HepG2 (cell line): ENCODE data around the gene DDR2. TPM values are rescaled to one million over a fixed set of nuclear protein-coding genes. Genes with fewer than 3 reads are reported as not detected.

ENCODE experiments used
- GTF3A ChIP-seq: sonication (generic); formaldehyde crosslinking; conservative IDR thresholded peaks from 2 replicates; pipeline ENCODE4 v1.4.0; 2020; ENCODE audit warnings: mild to moderate bottlenecking, missing genetic modification reagents
- HNF4A ChIP-seq: sonication (generic); formaldehyde crosslinking; IDR thresholded peaks from 2 replicates; pipeline ENCODE4 v1.4.0; 2020; ENCODE audit warnings: missing genetic modification reagents
- HNF4G ChIP-seq, 2 experiments: sonication (generic) in 1 of 2; formaldehyde crosslinking in 1 of 2; IDR thresholded peaks; 2 replicates each; pipeline versions ENCODE4 v1.4.0 to v1.6.1; 2011 to 2020; ENCODE audit warnings: borderline replicate concordance in 2 of 2, low read depth in 2 of 2, mild to moderate bottlenecking in 2 of 2, low read length in 1 of 2, missing genetic modification reagents in 1 of 2, moderate library complexity in 1 of 2
- HNRNPH1 ChIP-seq: fragments of 200-400 bp; formaldehyde crosslinking; optimal IDR thresholded peaks from 2 replicates; pipeline ENCODE3; 2017; ENCODE audit warnings: mild to moderate bottlenecking, low read depth, low read length
- IRF2 ChIP-seq: IDR thresholded peaks from 2 replicates; pipeline ENCODE4 v1.6.1; 2018; ENCODE audit warnings: missing genetic modification reagents, missing compliant biosample characterization
- MAZ ChIP-seq, 2 experiments: sonication (generic) in 1 of 2; formaldehyde crosslinking in 1 of 2; IDR thresholded peaks; 2 replicates each; pipeline versions ENCODE4 v1.5.0 to v1.6.1; 2012 to 2020; ENCODE audit warnings: low read depth in 2 of 2, mild to moderate bottlenecking in 2 of 2, borderline replicate concordance in 1 of 2, improper control_type of control experiment in 1 of 2, low read length in 1 of 2, missing genetic modification reagents in 1 of 2, moderate library complexity in 1 of 2
- PAXIP1 ChIP-seq: sonication (generic); formaldehyde crosslinking; conservative IDR thresholded peaks from 2 replicates; pipeline ENCODE4 v1.4.0; 2020; ENCODE audit warnings: mild to moderate bottlenecking, missing genetic modification reagents, moderate library complexity
- PHF21A ChIP-seq: sonication (generic); formaldehyde crosslinking; IDR thresholded peaks from 2 replicates; pipeline ENCODE4 v1.5.0; 2020; ENCODE audit warnings: mild to moderate bottlenecking, missing genetic modification reagents
- PITX1 ChIP-seq: sonication (generic); formaldehyde crosslinking; IDR thresholded peaks from 2 replicates; pipeline ENCODE4 v1.5.1; 2020; ENCODE audit warnings: mild to moderate bottlenecking, missing genetic modification reagents
- PLRG1 ChIP-seq: fragments of 450-650 bp; conservative IDR thresholded peaks from 2 replicates; pipeline ENCODE4 v1.6.1; 2016
- SIX1 ChIP-seq: sonication (generic); formaldehyde crosslinking; IDR thresholded peaks from 2 replicates; pipeline ENCODE4 v1.4.0; 2020; ENCODE audit warnings: missing genetic modification reagents, borderline replicate concordance
- SOX6 ChIP-seq, 2 experiments: fragments of 450-650 bp in 1 of 2; sonication (generic) in 1 of 2; formaldehyde crosslinking in 1 of 2; IDR thresholded peaks; 2 replicates each; pipeline versions ENCODE4 v1.4.0 to v1.6.1; 2017 to 2020; ENCODE audit warnings: antibody characterized with exemption in 1 of 2, mild to moderate bottlenecking in 1 of 2, missing genetic modification reagents in 1 of 2
- THRA ChIP-seq: sonication (generic); formaldehyde crosslinking; IDR thresholded peaks from 2 replicates; pipeline ENCODE4 v1.4.0; 2020; ENCODE audit warnings: missing genetic modification reagents, borderline replicate concordance
- ZFP36L1 ChIP-seq: sonication (generic); formaldehyde crosslinking; IDR thresholded peaks from 2 replicates; pipeline ENCODE4 v1.8.0; 2022; ENCODE audit warnings: mild to moderate bottlenecking, missing genetic modification reagents, moderate library complexity
- ZNF382 ChIP-seq: sonication (generic); formaldehyde crosslinking; IDR thresholded peaks from 2 replicates; pipeline ENCODE4 v1.5.0; 2020; ENCODE audit warnings: missing genetic modification reagents, mild to moderate bottlenecking, borderline replicate concordance
- ZNF737 ChIP-seq: sonication (generic); formaldehyde crosslinking; IDR thresholded peaks from 2 replicates; pipeline ENCODE4 v1.5.0; 2020; ENCODE audit warnings: missing genetic modification reagents, mild to moderate bottlenecking, borderline replicate concordance
- ZNF83 ChIP-seq: sonication (generic); formaldehyde crosslinking; IDR thresholded peaks from 2 replicates; pipeline ENCODE4 v1.4.0; 2020; ENCODE audit warnings: missing genetic modification reagents, mild to moderate bottlenecking, borderline replicate concordance
- ZNF891 ChIP-seq: sonication (generic); formaldehyde crosslinking; IDR thresholded peaks from 2 replicates; pipeline ENCODE4 v1.5.0; 2020; ENCODE audit warnings: mild to moderate bottlenecking, missing genetic modification reagents
- polyA plus RNA-seq, 8 experiments: library from polyadenylated mRNA; depleted of rRNA in 3 of 8; stranded (reverse) in 7 of 8; unstranded in 1 of 8; fragments of >200 nt; fragmentation: Illumina TruSeq in 4 of 8; extraction: Trizol in 4 of 8; gene quantifications; 2 replicates each; pipeline versions ENCODE4 v1.2.1 to v1.2.3, GENCODE V29; 2011 to 2016; ENCODE audit warnings: low read depth in 4 of 8, missing spikeins in 1 of 8, mixed read lengths in 1 of 8; ENCODE audit not compliant: insufficient read depth in 1 of 8
- total RNA-seq, 5 experiments: library from RNA; depleted of rRNA; stranded (reverse); fragments of >200 nt; fragmentation: Illumina TruSeq; extraction: Trizol; gene quantifications; 2 replicates each; pipeline ENCODE4 v1.2.3, GENCODE V29; 2016; ENCODE audit warnings: low read depth in 1 of 5
- TF ChIP-seq, protein P1 (sequence below): sonication (generic); formaldehyde crosslinking; IDR thresholded peaks from 2 replicates; pipeline ENCODE4 v1.8.0; 2022; ENCODE audit warnings: mild to moderate bottlenecking, missing genetic modification reagents, moderate library complexity
- TF ChIP-seq, protein P2 (sequence below): sonication (generic); formaldehyde crosslinking; conservative IDR thresholded peaks from 2 replicates; pipeline ENCODE4 v1.4.0; 2020; ENCODE audit warnings: missing genetic modification reagents
- TF ChIP-seq, protein P3 (sequence below): IDR thresholded peaks from 2 replicates; pipeline ENCODE4 v1.6.1; 2016; ENCODE audit warnings: missing compliant biosample characterization, missing genetic modification reagents, borderline replicate concordance

DDR2 gene
- total and polyA plus RNA-seq, 2 of the 13 experiments (the other 11 are each of a cell fraction or from before 2014, with no cell fraction given): 0.36 to 0.38 TPM

- TF ChIP-seq SOX6 (IDR thresholded peaks at IDR 0.05): no peak
- TF ChIP-seq SOX6 (CRISPR knock-in tag; IDR thresholded peaks at IDR 0.05): peak; percentile 77
- TF ChIP-seq IRF2 (CRISPR knock-in tag): no peak
- TF ChIP-seq, protein P1, sequence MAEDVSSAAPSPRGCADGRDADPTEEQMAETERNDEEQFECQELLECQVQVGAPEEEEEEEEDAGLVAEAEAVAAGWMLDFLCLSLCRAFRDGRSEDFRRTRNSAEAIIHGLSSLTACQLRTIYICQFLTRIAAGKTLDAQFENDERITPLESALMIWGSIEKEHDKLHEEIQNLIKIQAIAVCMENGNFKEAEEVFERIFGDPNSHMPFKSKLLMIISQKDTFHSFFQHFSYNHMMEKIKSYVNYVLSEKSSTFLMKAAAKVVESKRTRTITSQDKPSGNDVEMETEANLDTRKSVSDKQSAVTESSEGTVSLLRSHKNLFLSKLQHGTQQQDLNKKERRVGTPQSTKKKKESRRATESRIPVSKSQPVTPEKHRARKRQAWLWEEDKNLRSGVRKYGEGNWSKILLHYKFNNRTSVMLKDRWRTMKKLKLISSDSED: no peak
- TF ChIP-seq HNRNPH1: no peak
- no peak for TF ChIP-seq ZNF737
- peak; percentile 25; the same call in 1 of the 2 replicates for TF ChIP-seq HNF4G (IDR thresholded peaks at IDR 0.05; ENCODE audit: borderline replicate concordance, low read depth, low read length)
- no peak for TF ChIP-seq HNF4G (CRISPR knock-in tag; IDR thresholded peaks at IDR 0.05; ENCODE audit: borderline replicate concordance, low read depth)
- no peak for TF ChIP-seq ZNF382
- peak; percentile 21; the same call in 1 of the 2 replicates for TF ChIP-seq HNF4A (CRISPR knock-in tag)
- TF ChIP-seq GTF3A (CRISPR knock-in tag): no peak
- peak; percentile 69 for TF ChIP-seq PAXIP1 (CRISPR knock-in tag)
- TF ChIP-seq ZFP36L1 (CRISPR knock-in tag): no peak
- peak; percentile 53; the same call in 1 of the 2 replicates for TF ChIP-seq THRA (CRISPR knock-in tag)
- no peak for TF ChIP-seq MAZ (IDR thresholded peaks at IDR 0.05; ENCODE audit: borderline replicate concordance, low read depth, low read length)
- TF ChIP-seq MAZ (CRISPR knock-in tag; IDR thresholded peaks at IDR 0.05; ENCODE audit: low read depth): no peak; the same call in 1 of the 2 replicates
- TF ChIP-seq SIX1 (CRISPR knock-in tag): no peak
- no peak; the same call in 1 of the 2 replicates for TF ChIP-seq PHF21A (CRISPR knock-in tag)
- TF ChIP-seq, protein P2, sequence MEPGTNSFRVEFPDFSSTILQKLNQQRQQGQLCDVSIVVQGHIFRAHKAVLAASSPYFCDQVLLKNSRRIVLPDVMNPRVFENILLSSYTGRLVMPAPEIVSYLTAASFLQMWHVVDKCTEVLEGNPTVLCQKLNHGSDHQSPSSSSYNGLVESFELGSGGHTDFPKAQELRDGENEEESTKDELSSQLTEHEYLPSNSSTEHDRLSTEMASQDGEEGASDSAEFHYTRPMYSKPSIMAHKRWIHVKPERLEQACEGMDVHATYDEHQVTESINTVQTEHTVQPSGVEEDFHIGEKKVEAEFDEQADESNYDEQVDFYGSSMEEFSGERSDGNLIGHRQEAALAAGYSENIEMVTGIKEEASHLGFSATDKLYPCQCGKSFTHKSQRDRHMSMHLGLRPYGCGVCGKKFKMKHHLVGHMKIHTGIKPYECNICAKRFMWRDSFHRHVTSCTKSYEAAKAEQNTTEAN (CRISPR knock-in tag): no peak
- TF ChIP-seq, protein P3, sequence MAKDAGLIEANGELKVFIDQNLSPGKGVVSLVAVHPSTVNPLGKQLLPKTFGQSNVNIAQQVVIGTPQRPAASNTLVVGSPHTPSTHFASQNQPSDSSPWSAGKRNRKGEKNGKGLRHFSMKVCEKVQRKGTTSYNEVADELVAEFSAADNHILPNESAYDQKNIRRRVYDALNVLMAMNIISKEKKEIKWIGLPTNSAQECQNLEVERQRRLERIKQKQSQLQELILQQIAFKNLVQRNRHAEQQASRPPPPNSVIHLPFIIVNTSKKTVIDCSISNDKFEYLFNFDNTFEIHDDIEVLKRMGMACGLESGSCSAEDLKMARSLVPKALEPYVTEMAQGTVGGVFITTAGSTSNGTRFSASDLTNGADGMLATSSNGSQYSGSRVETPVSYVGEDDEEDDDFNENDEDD (CRISPR knock-in tag): no peak
- TF ChIP-seq ZNF891 (CRISPR knock-in tag): no peak
- TF ChIP-seq PITX1 (CRISPR knock-in tag): no peak
- no peak for TF ChIP-seq ZNF83 (CRISPR knock-in tag)
- no peak for TF ChIP-seq PLRG1
These were observed 99.8 kb downstream of the DDR2 start (continued) for GRCh38 chr1:162732094-162732493.
